Measurements from ENCODE around the gene MMP13. TPM values are rescaled to one million over a fixed set of nuclear protein-coding genes. Genes with fewer than 3 reads are reported as not detected.

MMP13 gene
- total and polyA plus RNA-seq, 2 of the 4 experiments (the other 2 are of a cell fraction): not detected

- no TSS peak for BruUV-seq (replicated peaks)
- Histone ChIP-seq H2AK5ac (ENCODE audit: low read depth, low read length) (no peak overlapping the region), H3K18ac (ENCODE audit: low read depth, low read length) (no peak overlapping the region), H3K27ac (ENCODE audit: insufficient read depth, low read length) (no peak overlapping the region), H3K9ac (ENCODE audit: low read depth, low read length) (no peak overlapping the region), H4K20me1 (ENCODE audit: insufficient read depth, low read length) (no peaks in the 10 kb centered on the region), H2AFZ (replicated peaks; ENCODE audit: low read length, poor library complexity) (no peak overlapping the region), H3K14ac (replicated peaks; ENCODE audit: low read depth, low read length) (no peak overlapping the region), H3K27me3 (ENCODE audit: control insufficient read depth, insufficient read depth, low read length) (peaks cover 24% of the 10 kb centered on the region), H4K91ac (ENCODE audit: insufficient read depth, low read depth, low read length) (no peak overlapping the region), H3K9me3 (ENCODE audit: control insufficient read depth, insufficient read depth, low read length) (no peaks in the 10 kb centered on the region), H2BK5ac (ENCODE audit: low read depth, low read length, poor library complexity, severe bottlenecking) (no peak overlapping the region), H2BK20ac (ENCODE audit: low read depth, low read length) (no peak overlapping the region), H4K5ac (ENCODE audit: low read depth, low read length) (no peak overlapping the region), H3K9me1 (ENCODE audit: insufficient read depth, low read length) (no peaks in the 10 kb centered on the region), H2BK15ac (ENCODE audit: low read depth, low read length) (no peak overlapping the region), H3K4ac (ENCODE audit: low read depth, low read length) (no peak overlapping the region), H3K36me3 (ENCODE audit: control insufficient read depth, insufficient read depth, low read length) (no peaks in the 10 kb centered on the region), H3K56ac (ENCODE audit: extremely low read depth, insufficient read depth, low read length) (no peak overlapping the region), H4K8ac (ENCODE audit: low read depth in 2 of 2, low read length in 2 of 2) (no peak overlapping the region), H3K4me3 (ENCODE audit: insufficient read depth, low read depth, low read length) (no peak overlapping the region), H2BK120ac (ENCODE audit: low read depth, low read length) (no peak overlapping the region), H3K4me1 (ENCODE audit: control insufficient read depth, insufficient read depth, low read length) (no peaks in the 10 kb centered on the region), H3K4me2 (ENCODE audit: low read depth, low read length) (no peak overlapping the region), H3K23ac (ENCODE audit: low read depth, low read length) (no peak overlapping the region), H3K79me1 (ENCODE audit: low read depth in 1 of 2, low read length in 2 of 2) (no peaks in the 10 kb centered on the region), H2AK9ac (replicated peaks; ENCODE audit: low read depth, low read length, poor library complexity) (no peak overlapping the region)
- no CpG with 5 or more reads among the region's 4 CpGs for WGBS, 2 experiments (ENCODE audit: extremely low coverage in 2 of 2, insufficient read length in 1 of 2)
- dilution Hi-C loops (cut with HindIII; ENCODE audit: low sequenced_read_pairs, unreplicated experiment) (no loop called here), in situ Hi-C loops (cut with MboI; ENCODE audit: low sequenced_read_pairs) (no loop called here), intact Hi-C loops (cut with micrococcal nuclease) (no loop called here)
- CTCF ChIA-PET: no interaction called here
- TF ChIP-seq, protein P1, sequence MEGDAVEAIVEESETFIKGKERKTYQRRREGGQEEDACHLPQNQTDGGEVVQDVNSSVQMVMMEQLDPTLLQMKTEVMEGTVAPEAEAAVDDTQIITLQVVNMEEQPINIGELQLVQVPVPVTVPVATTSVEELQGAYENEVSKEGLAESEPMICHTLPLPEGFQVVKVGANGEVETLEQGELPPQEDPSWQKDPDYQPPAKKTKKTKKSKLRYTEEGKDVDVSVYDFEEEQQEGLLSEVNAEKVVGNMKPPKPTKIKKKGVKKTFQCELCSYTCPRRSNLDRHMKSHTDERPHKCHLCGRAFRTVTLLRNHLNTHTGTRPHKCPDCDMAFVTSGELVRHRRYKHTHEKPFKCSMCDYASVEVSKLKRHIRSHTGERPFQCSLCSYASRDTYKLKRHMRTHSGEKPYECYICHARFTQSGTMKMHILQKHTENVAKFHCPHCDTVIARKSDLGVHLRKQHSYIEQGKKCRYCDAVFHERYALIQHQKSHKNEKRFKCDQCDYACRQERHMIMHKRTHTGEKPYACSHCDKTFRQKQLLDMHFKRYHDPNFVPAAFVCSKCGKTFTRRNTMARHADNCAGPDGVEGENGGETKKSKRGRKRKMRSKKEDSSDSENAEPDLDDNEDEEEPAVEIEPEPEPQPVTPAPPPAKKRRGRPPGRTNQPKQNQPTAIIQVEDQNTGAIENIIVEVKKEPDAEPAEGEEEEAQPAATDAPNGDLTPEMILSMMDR (conservative IDR thresholded peaks at IDR 0.05; ENCODE audit: low read depth, low read length): no peak
- TF ChIP-seq RFX5 (IDR thresholded peaks at IDR 0.05; ENCODE audit: low read depth, low read length) (no peak), CHD1 (IDR thresholded peaks at IDR 0.05; ENCODE audit: low read depth, low read length) (no peak), POLR2A (IDR thresholded peaks at IDR 0.05; ENCODE audit: low read depth, low read length) (no peak), CEBPB (IDR thresholded peaks at IDR 0.05; ENCODE audit: low read depth, low read length) (no peak), MXI1 (IDR thresholded peaks at IDR 0.05; ENCODE audit: borderline replicate concordance, low read depth, low read length) (no peak), FOS (IDR thresholded peaks at IDR 0.05; ENCODE audit: low read depth, low read length) (no peak), USF2 (IDR thresholded peaks at IDR 0.05; ENCODE audit: low read depth, low read length) (no peak), RCOR1 (IDR thresholded peaks at IDR 0.05; ENCODE audit: insufficient replicate concordance, low read length) (no peak), MAFK (IDR thresholded peaks at IDR 0.05; ENCODE audit: low read depth, low read length) (no peak), BHLHE40 (IDR thresholded peaks at IDR 0.05; ENCODE audit: low read depth, low read length) (no peak), MAZ (IDR thresholded peaks at IDR 0.05; ENCODE audit: borderline replicate concordance, low read depth, low read length) (no peak)
- TF ChIP-seq, protein P2, sequence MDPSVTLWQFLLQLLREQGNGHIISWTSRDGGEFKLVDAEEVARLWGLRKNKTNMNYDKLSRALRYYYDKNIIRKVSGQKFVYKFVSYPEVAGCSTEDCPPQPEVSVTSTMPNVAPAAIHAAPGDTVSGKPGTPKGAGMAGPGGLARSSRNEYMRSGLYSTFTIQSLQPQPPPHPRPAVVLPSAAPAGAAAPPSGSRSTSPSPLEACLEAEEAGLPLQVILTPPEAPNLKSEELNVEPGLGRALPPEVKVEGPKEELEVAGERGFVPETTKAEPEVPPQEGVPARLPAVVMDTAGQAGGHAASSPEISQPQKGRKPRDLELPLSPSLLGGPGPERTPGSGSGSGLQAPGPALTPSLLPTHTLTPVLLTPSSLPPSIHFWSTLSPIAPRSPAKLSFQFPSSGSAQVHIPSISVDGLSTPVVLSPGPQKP (IDR thresholded peaks at IDR 0.05; ENCODE audit: borderline replicate concordance, low read depth, low read length): no peak
- ATAC-seq (ENCODE audit: low read depth) (no peak), DNase-seq (no peak)
- POLR2A ChIA-PET (ENCODE audit: unreplicated experiment): no interaction called here
Observed at GRCh38 chr11:102934735-102935134, 20.8 kb downstream of the MMP13 start.
